Keratinocyte (primary cell): ENCODE measurements around the gene PRKAR1B. TPM values are rescaled to one million over a fixed set of nuclear protein-coding genes. Genes with fewer than 3 reads are reported as not detected.

Source experiments
- DNase-seq: peaks from one replicate; pipeline ENCODE4 v3.0.0-alpha.2; 2011; ENCODE audit warnings: low read depth, missing footprints, low spot score
- FAIRE-seq: peaks from 2 replicates; lab custom pipeline; 2011; peaks lifted over from hg19 to GRCh38; lab: Jason Lieb, UNC
- H2AFZ ChIP-seq: 2 replicates; pipeline ENCODE4 v1.6.0; 2012; ENCODE audit warnings: low read length, control low read depth, inconsistent platforms; ENCODE audit not compliant: control insufficient read depth
- H3K27ac ChIP-seq: 2 replicates; pipeline ENCODE4 v1.5.1; 2011; ENCODE audit warnings: low read length; ENCODE audit not compliant: control insufficient read depth, insufficient read depth
- H3K27me3 ChIP-seq: 3 replicates; pipeline ENCODE4 v1.6.0; 2011; ENCODE audit warnings: low read length; ENCODE audit not compliant: control insufficient read depth, insufficient read depth; ENCODE audit errors: extremely low read depth
- H3K36me3 ChIP-seq, 2 experiments: 2 replicates in 1 of 2; 3 replicates in 1 of 2; pipeline ENCODE4 v1.5.1; 2011; ENCODE audit warnings: low read length in 2 of 2, mild to moderate bottlenecking in 1 of 2; ENCODE audit not compliant: control insufficient read depth in 2 of 2, insufficient read depth in 2 of 2; ENCODE audit errors: extremely low read depth in 1 of 2
- H3K4me1 ChIP-seq: 3 replicates; pipeline ENCODE4 v1.5.1; 2011; ENCODE audit warnings: low read length; ENCODE audit not compliant: control insufficient read depth, insufficient read depth; ENCODE audit errors: extremely low read depth
- H3K4me2 ChIP-seq: 3 replicates; pipeline ENCODE4 v1.6.0; 2011; ENCODE audit warnings: low read depth, low read length; ENCODE audit not compliant: control insufficient read depth, insufficient read depth; ENCODE audit errors: extremely low read depth
- H3K4me3 ChIP-seq, 3 experiments: fragments of 200-600 bp in 1 of 3; sonication (generic) in 1 of 3; 2 replicates in 2 of 3; 3 replicates in 1 of 3; pipeline ENCODE4 v1.5.1; 2011 to 2016; ENCODE audit warnings: low read length in 3 of 3, mild to moderate bottlenecking in 3 of 3, control low read depth in 2 of 3, inconsistent platforms in 1 of 3, low read depth in 1 of 3, mixed read lengths in 1 of 3, mixed run types in 1 of 3, moderate library complexity in 1 of 3; ENCODE audit not compliant: control insufficient read depth in 2 of 3, insufficient read depth in 2 of 3; ENCODE audit errors: extremely low read depth in 1 of 3
- H3K79me2 ChIP-seq: 2 replicates; pipeline ENCODE4 v1.6.0; 2012; ENCODE audit warnings: low read length; ENCODE audit not compliant: control insufficient read depth, insufficient read depth
- H3K9ac ChIP-seq: 3 replicates; pipeline ENCODE4 v1.6.0; 2011; ENCODE audit warnings: low read length; ENCODE audit not compliant: control insufficient read depth, insufficient read depth; ENCODE audit errors: extremely low read depth
- H3K9me1 ChIP-seq: 3 replicates; pipeline ENCODE4 v1.6.0; 2011; ENCODE audit warnings: low read length; ENCODE audit not compliant: control insufficient read depth, insufficient read depth; ENCODE audit errors: extremely low read depth
- H3K9me3 ChIP-seq: 2 replicates; pipeline ENCODE4 v1.5.1; 2012; ENCODE audit warnings: low read depth, low read length; ENCODE audit not compliant: control insufficient read depth
- H4K20me1 ChIP-seq: 3 replicates; pipeline ENCODE4 v1.6.0; 2011; ENCODE audit warnings: low read length; ENCODE audit not compliant: control insufficient read depth, insufficient read depth; ENCODE audit errors: extremely low read depth
- CTCF ChIP-seq, 3 experiments: IDR thresholded peaks in 1 of 3; conservative IDR thresholded peaks in 1 of 3; optimal IDR thresholded peaks in 1 of 3; 2 replicates in 2 of 3; 3 replicates in 1 of 3; pipeline versions ENCODE3 to v1.5.1; 2011; ENCODE audit warnings: low read length in 3 of 3, mild to moderate bottlenecking in 3 of 3, moderate library complexity in 2 of 3, control low read depth in 1 of 3, inconsistent platforms in 1 of 3; ENCODE audit not compliant: insufficient read depth in 2 of 3; ENCODE audit errors: extremely low read depth in 1 of 3
- EZH2 ChIP-seq: IDR thresholded peaks from one replicate; pipeline ENCODE4 v1.6.1; 2012; ENCODE audit warnings: inconsistent platforms, mild to moderate bottlenecking, low read length, moderate library complexity
- dilution Hi-C: fragments of 300-500 bp; cut with MboI; formaldehyde crosslinking; loops from one replicate; pipeline ENCODE4 v1.7.0; 2020; ENCODE audit warnings: low sequenced_read_pairs; ENCODE audit not compliant: extremely low pct_ligation_motif_present
- polyA plus RNA-seq, 5 experiments: library from polyadenylated mRNA; depleted of rRNA in 3 of 5; stranded (reverse) in 3 of 5; stranded (forward) in 1 of 5; unstranded in 1 of 5; fragments of >200 nt; gene quantifications; 1 replicate in 1 of 5; 2 replicates in 3 of 5; 3 replicates in 1 of 5; pipeline versions ENCODE4 v1.2.1 to v1.2.3, GENCODE V29; 2011 to 2012; ENCODE audit warnings: missing spikeins in 2 of 5, low read depth in 1 of 5, low replicate concordance in 1 of 5

Gene PRKAR1B
- polyA plus RNA-seq, 1 donor (not counting 4 experiments of a cell fraction or from before 2014, with no cell fraction given) = 10.8 TPM

GRCh38 chr7:515628-516027, 211.5 kb downstream of the PRKAR1B start:
- FAIRE-seq = no peak
- Histone ChIP-seq H2AFZ (no peak overlapping the region), H3K4me2 (peak overlapping the region; percentile 77), H3K9me3 (no peaks in the 10 kb centered on the region), H3K79me2 (peaks cover 70% of the 10 kb centered on the region), H4K20me1 (peaks cover 7% of the 10 kb centered on the region), H3K36me3 (peaks cover 2 to 5% of the 10 kb centered on the region in 2 experiments), H3K9ac (peak overlapping the region; percentile 61), H3K4me1 (peaks cover 48% of the 10 kb centered on the region), H3K27ac (peak overlapping the region; percentile 60), H3K27me3 (peaks cover 2% of the 10 kb centered on the region), H3K9me1 (no peaks in the 10 kb centered on the region), H3K4me3 (peak overlapping the region in 2 of 3 experiments; percentile 27 to 73)
- dilution Hi-C loops = no loop called here
- TF ChIP-seq EZH2 = no peak
- DNase-seq = no peak

- no peak for DNase-seq
- H3K4me3 ChIP-seq = peak overlapping the region in 2 of 3 experiments; percentile 27 to 73
- H3K79me2 ChIP-seq = peaks cover 70% of the 10 kb centered on the region
- H2AFZ ChIP-seq = no peak overlapping the region
- no peak for TF ChIP-seq CTCF (optimal IDR thresholded peaks at IDR 0.05 in 1 of 3, IDR thresholded peaks at IDR 0.05 in 1 of 3, conservative IDR thresholded peaks at IDR 0.05 in 1 of 3; ENCODE audit: extremely low read depth in 1 of 3, insufficient read depth in 2 of 3, low read length in 3 of 3)
- TF ChIP-seq EZH2 = no peak
- peaks cover 4 to 8% of the 10 kb centered on the region in 2 experiments for H3K36me3 ChIP-seq
- H3K4me2 ChIP-seq = peak overlapping the region; percentile 77
- no peaks in the 10 kb centered on the region for H3K9me3 ChIP-seq
- peak overlapping the region; percentile 61 for H3K9ac ChIP-seq
- peak overlapping the region; percentile 60 for H3K27ac ChIP-seq
- H3K9me1 ChIP-seq = no peaks in the 10 kb centered on the region
- peaks cover 48% of the 10 kb centered on the region for H3K4me1 ChIP-seq
- dilution Hi-C loops = no loop called here
- H3K27me3 ChIP-seq = no peaks in the 10 kb centered on the region
- FAIRE-seq = peak; percentile 94
- peaks cover 7% of the 10 kb centered on the region for H4K20me1 ChIP-seq
Measured at GRCh38 chr7:514651-515598, 212.2 kb downstream of the PRKAR1B start.
